ENCODE measurements around the gene HAPLN2. TPM values are rescaled to one million over a fixed set of nuclear protein-coding genes. Genes with fewer than 3 reads are reported as not detected.
"Not testable (repeated sequence)": the region's sequence is repeated elsewhere in the genome, so short reads cannot be mapped to it uniquely, and the experiment has no call there.

HAPLN2 gene
- total and polyA plus RNA-seq, 5 experiments from 2014 or later = 0.39 to 0.58 TPM; not detected in 3

GRCh38 chr1:156602557-156602993 is 16.6 kb upstream of the HAPLN2 start:
- peak overlapping the region in 8 of 10 donors; percentile 40 to 91 (median 84) for H3K27ac Mint-ChIP-seq

GRCh38 chr1:156607344-156607743 is 11.9 kb upstream of the HAPLN2 start:
- H3K9me3 Mint-ChIP-seq, ATAC-seq, H3K4me3 Mint-ChIP-seq, DNase-seq, H3K27ac Mint-ChIP-seq, H3K36me3 Mint-ChIP-seq, H3K27me3 Mint-ChIP-seq, POLR2A ChIA-PET: not testable (repeated sequence)
- H3K4me1 Mint-ChIP-seq = peaks cover 7 to 21% (median 19%) of the 10 kb centered on the region in 4 donors

More at GRCh38 chr1:156602557-156602993, 16.6 kb upstream of the HAPLN2 start:
- no peaks in the 10 kb centered on the region for H3K9me3 Mint-ChIP-seq
- H3K27me3 Mint-ChIP-seq = no peaks in the 10 kb centered on the region
- peaks cover 0 to 16% (median 0%) of the 10 kb centered on the region in 3 donors for H3K36me3 Mint-ChIP-seq
- POLR2A ChIA-PET = interaction anchor here (1.0 to 3.4 kb wide), 4 partner anchors 11 to 102 kb away, joined by 3 to 28 read pairs (median 6); partner anchors contain the start of genes MEF2D and NAXE
- H3K4me1 Mint-ChIP-seq = peaks cover 13 to 42% (median 38%) of the 10 kb centered on the region in 4 donors
- ATAC-seq (no peak), DNase-seq (peak in 1 of 10 donors; percentile 35)
- H3K4me3 Mint-ChIP-seq = peak overlapping the region; percentile 8 to 84 (median 64)

GRCh38 chr1:156608036-156608674 is 11.1 kb upstream of the HAPLN2 start:
- ATAC-seq (peak; percentile 96 to 97), DNase-seq (peak in 9 of 10 donors; percentile 48 to 83 (median 68))
- Mint-ChIP-seq H3K4me3 (no peak overlapping the region), H3K9me3 (no peaks in the 10 kb centered on the region), H3K36me3 (no peaks in the 10 kb centered on the region), H3K4me1 (peaks cover 4 to 15% (median 13%) of the 10 kb centered on the region in 4 donors), H3K27ac (peak overlapping the region in 3 of 10 donors; percentile 39 to 64 (median 39)), H3K27me3 (peaks cover 5 to 13% (median 8%) of the 10 kb centered on the region in 5 donors)
- POLR2A ChIA-PET = interaction anchor here (1.0 to 1.8 kb wide), 13 partner anchors 8 to 222 kb away, joined by 3 to 9 read pairs (median 4); partner anchors contain the start of genes MEF2D, NAXE and TTC24

GRCh38 chr1:156608981-156609380 is 10.2 kb upstream of the HAPLN2 start:
- Mint-ChIP-seq H3K9me3 (no peaks in the 10 kb centered on the region), H3K27ac (no peak overlapping the region), H3K27me3 (peaks cover 5 to 14% (median 11%) of the 10 kb centered on the region in 5 donors), H3K4me3 (no peak overlapping the region), H3K4me1 (peaks cover 4 to 15% (median 13%) of the 10 kb centered on the region in 4 donors), H3K36me3 (no peaks in the 10 kb centered on the region)
- POLR2A ChIA-PET = interaction anchor here (1.0 to 1.8 kb wide), 9 partner anchors 9 to 223 kb away, joined by 3 to 9 read pairs (median 5); partner anchors contain the start of genes MEF2D and TTC24
- DNase-seq (peak; percentile 33 to 78 (median 61)), ATAC-seq (peak; percentile 80 to 83)

DNA sequence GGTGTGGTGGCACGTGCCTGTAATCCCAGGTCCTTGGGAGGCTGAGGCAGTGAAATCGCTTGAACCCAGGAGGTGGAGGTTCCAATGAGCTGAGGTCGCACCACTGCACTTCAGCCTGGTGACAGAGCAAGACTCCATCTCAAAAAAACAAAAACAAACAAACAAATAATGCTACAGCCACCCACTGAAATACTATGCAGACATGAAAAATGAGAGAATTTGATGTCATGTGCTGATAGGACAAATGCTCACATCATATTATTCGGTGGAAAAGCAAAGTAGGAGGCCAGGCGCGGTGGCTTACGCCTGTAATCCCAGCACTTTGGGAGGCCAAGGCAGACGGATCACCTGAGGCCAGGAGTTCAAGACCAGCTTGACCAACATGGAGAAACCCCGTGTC is 9.1 kb upstream of the HAPLN2 start:
- H3K36me3 Mint-ChIP-seq, DNase-seq, H3K27ac Mint-ChIP-seq, H3K9me3 Mint-ChIP-seq, ATAC-seq, H3K4me3 Mint-ChIP-seq: not testable (repeated sequence)
- Mint-ChIP-seq H3K4me1 (peaks cover 4 to 15% (median 13%) of the 10 kb centered on the region in 4 donors), H3K27me3 (peaks cover 5 to 17% (median 11%) of the 10 kb centered on the region in 5 donors)
- POLR2A ChIA-PET = interaction anchor here (0.6 to 1.1 kb wide), 2 partner anchors 22 to 873 kb away, joined by 3 to 4 read pairs; no protein-coding TSS in a partner anchor

- DNase-seq (no peak), ATAC-seq (no peak)
- Mint-ChIP-seq H3K4me1 (peaks cover 6 to 15% (median 10%) of the 10 kb centered on the region in 4 donors), H3K36me3 (no peaks in the 10 kb centered on the region), H3K4me3 (no peak overlapping the region), H3K27ac (peak overlapping the region in 1 of 10 donors; percentile 40), H3K9me3 (no peaks in the 10 kb centered on the region), H3K27me3 (peaks cover 11 to 38% (median 21%) of the 10 kb centered on the region in 5 donors)
- POLR2A ChIA-PET = no interaction called here
Measured at GRCh38 chr1:156612666-156613065, 6.5 kb upstream of the HAPLN2 start.

DNA sequence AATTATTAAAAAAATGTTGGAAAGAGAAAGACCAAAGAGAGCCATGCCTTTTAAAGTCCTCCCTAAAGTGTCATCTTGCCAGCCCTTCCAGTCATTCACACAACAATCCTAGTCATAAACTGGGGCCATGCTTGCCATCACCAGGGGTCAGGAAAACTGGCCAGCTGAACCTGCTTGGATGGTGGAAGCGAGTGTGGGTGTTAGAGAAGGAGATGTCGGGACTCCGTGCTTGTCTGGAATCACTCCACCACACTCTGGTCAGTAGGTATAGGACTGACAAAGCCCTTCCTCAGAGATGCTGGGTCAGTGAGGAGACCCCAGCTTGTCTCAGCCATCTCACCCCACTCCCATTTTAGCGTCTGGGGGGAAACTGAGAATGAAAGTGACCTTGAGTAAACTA is 3.3 kb upstream of the HAPLN2 start:
- Mint-ChIP-seq H3K27ac (no peak overlapping the region), H3K4me3 (no peak overlapping the region), H3K9me3 (no peaks in the 10 kb centered on the region), H3K36me3 (no peaks in the 10 kb centered on the region), H3K27me3 (peaks cover 21 to 60% (median 46%) of the 10 kb centered on the region in 5 donors), H3K4me1 (peaks cover 0 to 2% (median 0%) of the 10 kb centered on the region in 4 donors)
- POLR2A ChIA-PET = no interaction called here
- DNase-seq (no peak), ATAC-seq (no peak)

DNA sequence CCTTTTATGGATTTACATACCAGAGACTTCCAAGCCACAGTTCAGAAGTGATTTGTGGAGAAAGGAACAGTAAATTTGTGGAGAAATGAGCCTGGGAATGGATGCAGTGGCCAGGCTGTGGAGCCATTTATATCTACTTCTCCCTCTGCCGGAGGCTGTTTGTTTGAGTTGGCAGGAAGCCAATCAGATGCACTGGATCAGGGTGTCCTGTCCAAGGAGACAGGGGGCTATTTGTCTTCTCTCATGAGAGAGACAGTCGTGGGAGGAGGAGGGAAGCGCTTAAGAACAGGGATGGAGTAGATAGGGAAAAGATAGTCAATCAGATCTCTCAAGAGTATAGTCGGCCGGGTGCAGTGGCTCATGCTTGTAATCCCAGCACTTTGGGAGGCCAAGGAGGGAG is 2.8 kb upstream of the HAPLN2 start:
- H3K4me3 Mint-ChIP-seq = no peak overlapping the region
- peaks cover 21 to 65% (median 51%) of the 10 kb centered on the region in 5 donors for H3K27me3 Mint-ChIP-seq
- no peaks in the 10 kb centered on the region for H3K36me3 Mint-ChIP-seq
- POLR2A ChIA-PET = no interaction called here
- ATAC-seq = no peak
- H3K4me1 Mint-ChIP-seq = peaks cover 0 to 2% (median 0%) of the 10 kb centered on the region in 4 donors
- H3K27ac Mint-ChIP-seq = peak overlapping the region in 1 of 10 donors; percentile 74
- DNase-seq = no peak
- H3K9me3 Mint-ChIP-seq = no peaks in the 10 kb centered on the region

- DNase-seq = no peak
- H3K36me3 Mint-ChIP-seq = no peaks in the 10 kb centered on the region
- no peaks in the 10 kb centered on the region for H3K9me3 Mint-ChIP-seq
- ATAC-seq = no peak
- peaks cover 25 to 73% (median 55%) of the 10 kb centered on the region in 5 donors for H3K27me3 Mint-ChIP-seq
- POLR2A ChIA-PET = no interaction called here
- H3K4me1 Mint-ChIP-seq = peaks cover 0 to 7% (median 2%) of the 10 kb centered on the region in 4 donors
- no peak overlapping the region for H3K4me3 Mint-ChIP-seq
- no peak overlapping the region for H3K27ac Mint-ChIP-seq
Measured at GRCh38 chr1:156619582-156619955, 354 bp downstream of the HAPLN2 start.

DNA sequence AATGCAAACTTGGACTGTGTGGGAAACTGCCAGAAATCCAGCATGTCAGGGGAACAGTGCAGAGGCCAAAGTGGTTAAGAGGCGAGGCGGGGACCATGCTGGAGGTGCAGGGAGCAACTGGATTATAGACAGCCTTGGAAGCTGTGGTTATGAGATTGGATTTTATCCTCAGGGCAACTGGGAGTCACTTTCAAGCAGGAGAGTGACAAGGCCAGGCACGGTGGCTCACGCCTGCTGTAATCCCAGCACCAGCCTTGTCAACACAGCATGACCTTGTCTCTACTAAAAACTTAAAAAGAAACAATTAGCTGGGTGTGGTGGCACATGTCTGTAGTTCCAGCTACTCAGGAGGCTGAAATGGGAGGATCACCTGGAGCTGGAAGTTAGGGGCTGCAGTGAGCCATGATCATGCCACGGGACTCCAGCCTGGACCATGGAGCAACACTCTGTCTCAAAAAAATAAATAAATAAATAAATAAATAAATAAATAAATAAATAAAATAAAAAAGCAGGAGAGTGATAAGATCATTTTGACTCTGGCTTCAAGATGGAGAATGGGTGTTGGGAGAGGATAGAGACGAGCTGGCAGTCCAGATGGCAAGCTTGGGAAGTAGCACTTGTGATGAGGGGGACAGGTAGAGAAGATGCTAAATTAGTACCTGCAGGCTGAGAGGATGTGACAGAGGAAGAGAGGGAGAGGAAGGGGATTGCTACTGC is 3.5 kb downstream of the HAPLN2 start:
- Mint-ChIP-seq H3K4me1 (peaks cover 6 to 14% (median 11%) of the 10 kb centered on the region in 4 donors), H3K36me3 (no peaks in the 10 kb centered on the region), H3K9me3 (no peaks in the 10 kb centered on the region), H3K27ac (no peak overlapping the region), H3K4me3 (peak overlapping the region in 7 of 10 donors; percentile 21 to 61 (median 52)), H3K27me3 (peaks cover 31 to 68% (median 58%) of the 10 kb centered on the region in 5 donors)
- ATAC-seq (no peak), DNase-seq (no peak)
- POLR2A ChIA-PET = no interaction called here

- Mint-ChIP-seq H3K27me3 (peaks cover 31 to 71% (median 56%) of the 10 kb centered on the region in 5 donors), H3K36me3 (no peaks in the 10 kb centered on the region), H3K4me1 (peaks cover 6 to 14% (median 11%) of the 10 kb centered on the region in 4 donors), H3K4me3 (peak overlapping the region in 9 of 10 donors; percentile 47 to 69 (median 63)), H3K27ac (no peak overlapping the region), H3K9me3 (no peaks in the 10 kb centered on the region)
- ATAC-seq = peak; percentile 64 to 66
- POLR2A ChIA-PET = interaction anchor here (0.5 to 1.0 kb wide), 4 partner anchors 12 to 151 kb away, joined by 3 to 6 read pairs (median 4); partner anchors contain the start of gene MRPL24
- peak in 4 of 10 donors; percentile 30 to 35 (median 32) for DNase-seq
Measured at GRCh38 chr1:156623946-156624813, 5.0 kb downstream of the HAPLN2 start.

All from naive thymus-derived CD8-positive, alpha-beta T cell (primary cell).